ENCODE measurements around the gene SPOUT1.
A peak's percentile ranks its signal among the peaks of the same experiment; 100 is the strongest.

The SPOUT1 gene

DNA sequence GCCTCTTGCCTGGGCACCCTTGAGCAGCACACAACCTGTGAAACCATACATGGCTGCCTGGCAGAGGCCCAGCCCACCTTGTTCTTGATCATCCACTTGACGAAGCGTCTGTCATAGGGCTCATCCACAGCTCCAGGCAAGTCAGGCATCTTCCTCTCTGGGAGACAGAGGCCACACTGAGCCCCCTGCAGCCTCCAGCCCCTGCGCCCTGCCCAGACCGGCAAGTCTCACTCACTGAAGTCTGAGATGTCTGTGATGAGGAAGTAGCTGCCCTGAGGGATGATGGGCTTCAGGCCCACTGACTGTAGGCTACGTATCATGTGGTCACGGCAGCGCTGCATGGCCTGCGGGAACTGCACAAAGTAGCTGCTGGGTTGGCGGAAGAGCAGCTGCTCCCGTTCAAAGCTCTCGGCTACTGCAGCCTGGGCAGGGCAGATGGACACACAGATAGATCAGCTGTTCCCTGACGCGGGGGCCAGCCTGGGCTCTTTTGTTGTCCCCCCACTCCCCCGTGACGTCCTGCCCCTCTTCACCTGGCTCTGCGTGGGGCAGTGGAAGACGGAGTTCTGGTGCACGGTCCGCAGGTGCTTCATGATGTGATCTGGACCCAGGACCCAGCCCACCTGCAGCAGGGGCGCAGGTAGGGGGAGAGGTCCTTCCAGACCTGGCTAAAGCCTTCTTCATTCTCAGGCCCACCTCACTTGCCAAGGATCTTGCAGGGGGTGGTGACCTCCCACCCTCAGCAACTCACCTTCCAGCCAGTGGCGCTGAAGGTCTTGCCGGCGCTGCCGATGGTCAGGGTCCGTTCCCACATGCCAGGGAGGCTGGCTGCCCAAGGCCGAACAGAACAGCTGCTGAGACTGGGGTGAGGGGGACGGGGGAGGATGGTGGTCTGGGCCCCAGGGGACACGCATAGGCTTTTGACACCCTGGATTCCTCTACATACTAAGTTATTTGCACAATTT lies 5.9 kb upstream of the SPOUT1 start:
- no peak for DNase-seq

DNA sequence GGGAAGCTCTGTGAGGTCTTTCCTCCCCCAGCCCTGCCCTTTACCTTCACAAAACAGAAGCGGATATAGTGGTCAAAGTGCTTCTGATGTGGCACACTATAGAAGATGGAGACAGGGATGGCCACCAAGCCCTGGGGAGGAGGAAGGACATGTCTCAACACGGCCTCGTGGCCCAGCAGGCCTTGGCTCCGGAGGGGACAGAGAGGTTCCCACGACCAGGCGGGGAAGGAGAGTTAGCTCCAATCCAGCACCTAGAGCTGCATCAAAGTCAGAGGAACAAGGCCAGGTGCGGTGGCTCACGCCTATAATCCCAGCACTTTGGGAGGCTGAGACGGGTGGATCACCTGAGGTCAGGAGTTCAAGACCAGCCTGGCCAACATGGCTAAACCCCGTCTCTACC lies 4.1 kb upstream of the SPOUT1 start:
- DNase-seq: no peak

DNA sequence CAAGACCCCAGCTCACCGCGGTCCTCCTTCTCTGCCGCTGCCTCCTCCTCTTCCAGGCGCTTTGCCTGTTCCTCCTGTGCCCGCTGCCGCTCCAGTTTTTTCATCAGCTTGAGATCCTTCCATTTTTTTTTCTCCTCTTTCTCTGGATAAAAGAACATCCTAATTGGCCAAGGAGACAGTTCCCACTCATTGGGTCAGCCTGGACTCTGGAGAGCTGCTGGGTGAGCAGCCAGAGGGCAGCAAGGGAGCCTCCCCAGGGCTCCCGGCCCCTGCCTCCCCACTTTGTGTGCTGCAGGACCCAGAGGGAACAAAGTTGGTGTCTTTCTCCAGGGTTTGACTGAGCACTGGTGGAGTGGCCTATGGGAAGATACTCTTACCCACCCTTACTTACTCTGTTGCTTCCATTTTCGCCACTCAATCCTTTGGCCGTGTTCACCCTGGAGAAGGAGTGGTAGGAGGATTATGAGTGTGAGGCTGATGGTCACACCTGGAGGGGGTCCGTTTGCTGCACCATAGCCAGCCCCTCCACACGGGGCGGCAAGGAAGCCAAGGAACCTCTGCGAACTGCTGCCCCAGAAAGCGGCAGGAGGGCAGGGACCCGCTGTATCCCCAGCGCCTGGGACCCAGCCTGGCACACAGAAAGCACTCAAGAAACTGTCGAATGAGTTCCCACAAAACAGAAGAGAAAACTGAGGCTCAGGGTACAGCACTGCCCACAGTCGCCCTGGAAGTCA lies 708 bp downstream of the SPOUT1 start:
- no peak for DNase-seq

DNA sequence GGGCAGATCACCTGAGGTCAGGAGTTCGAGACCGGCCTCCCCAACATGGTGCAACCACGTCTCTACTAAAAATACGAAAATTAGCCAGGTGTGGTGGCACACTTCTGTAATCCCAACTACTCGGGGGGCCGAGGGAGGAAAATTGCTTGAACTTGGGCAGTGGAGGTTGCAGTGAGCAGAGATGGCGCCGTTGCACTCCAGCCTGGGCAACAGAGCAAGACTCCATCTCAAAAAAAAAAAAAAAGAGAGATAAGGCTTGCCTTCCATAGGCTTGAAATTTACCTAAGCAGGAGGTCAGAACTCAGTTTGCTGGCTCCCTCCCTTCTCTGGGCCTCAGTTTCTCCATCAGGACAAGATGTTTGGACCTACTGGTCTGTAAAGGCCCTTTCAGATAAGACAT lies 1.3 kb downstream of the SPOUT1 start:
- DNase-seq: no peak

DNA sequence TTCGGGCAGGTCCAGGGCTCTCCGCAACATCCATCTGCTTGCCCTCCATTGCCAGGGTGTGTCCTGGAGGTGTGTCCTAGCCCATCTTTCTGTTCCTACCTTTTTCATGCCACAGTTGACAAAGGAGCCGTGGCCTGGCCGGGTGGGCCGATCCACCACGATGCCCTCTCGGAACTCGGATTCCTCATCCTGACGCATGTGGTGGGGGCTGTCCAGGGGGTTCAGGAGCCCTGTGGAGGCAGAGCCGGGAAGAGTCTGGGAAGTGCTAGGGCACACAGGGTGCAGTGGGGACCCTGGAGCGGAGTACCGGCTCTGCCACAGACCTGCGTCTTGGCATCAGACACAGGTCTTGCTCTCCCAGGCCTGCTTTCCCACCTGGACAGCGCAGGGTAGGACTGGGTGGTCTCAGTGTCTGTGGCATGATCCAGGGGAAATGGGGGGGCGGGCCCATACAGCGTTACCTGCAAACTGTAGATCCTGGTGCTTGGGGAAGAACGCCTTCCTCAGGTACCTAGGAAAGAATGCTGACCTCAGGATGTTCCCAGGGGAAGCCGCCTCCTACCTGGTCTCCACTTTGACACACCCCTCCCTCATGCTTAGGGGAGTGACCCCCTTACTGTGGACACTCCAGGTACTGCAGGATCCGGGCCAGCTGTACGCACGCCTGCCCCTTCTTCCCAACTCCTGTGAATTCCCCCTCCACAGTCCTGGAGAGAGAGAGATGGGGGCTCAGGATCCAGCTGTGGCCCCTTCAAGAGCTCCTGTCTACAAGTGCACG lies 3.5 kb downstream of the SPOUT1 start:
- no peak for DNase-seq

DNA sequence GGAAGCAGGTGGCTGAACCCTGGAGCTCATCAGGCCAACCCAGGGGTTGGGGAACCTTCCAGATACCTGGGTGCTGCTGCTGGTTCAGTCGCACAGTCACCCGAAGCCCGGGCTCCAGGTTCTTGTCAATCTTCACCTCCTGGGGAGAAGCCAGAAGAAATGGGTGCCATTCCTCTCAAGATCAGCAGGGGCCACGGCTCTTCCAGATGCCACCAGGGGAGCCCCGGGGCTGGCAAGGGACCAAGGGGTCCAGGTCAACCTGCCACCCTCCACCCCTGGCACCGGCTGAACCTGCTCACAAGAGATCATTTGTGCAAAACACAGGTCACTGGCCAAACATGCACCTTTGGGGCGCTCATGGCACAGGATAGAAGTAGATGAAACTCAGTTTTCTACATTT lies 4.7 kb downstream of the SPOUT1 start:
- DNase-seq: no peak

DNA sequence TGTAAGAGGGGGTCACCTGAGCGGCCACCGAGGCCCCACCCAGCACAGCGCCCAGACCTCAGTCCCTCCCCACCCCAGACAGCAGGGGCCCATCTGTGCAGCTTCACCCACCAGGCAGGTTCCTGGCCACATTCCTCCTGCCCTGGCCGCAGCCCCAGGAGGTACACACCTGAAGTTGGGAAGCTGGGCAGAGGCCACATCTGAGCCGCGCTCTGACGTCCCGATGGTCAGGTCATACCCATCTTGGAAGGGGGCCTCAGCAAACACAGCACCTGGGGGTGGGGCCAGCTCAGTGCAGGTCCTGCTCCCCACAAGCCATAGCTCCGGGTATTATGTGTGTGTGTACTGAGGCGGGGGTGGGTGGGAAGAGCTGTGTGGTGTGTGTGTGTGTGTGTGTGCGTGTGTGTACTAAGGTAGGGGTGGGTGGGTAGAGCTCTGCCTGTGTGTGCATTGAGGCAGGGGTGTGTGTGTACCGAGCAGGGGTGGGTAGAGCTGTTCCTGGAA lies 5.6 kb downstream of the SPOUT1 start:
- DNase-seq: no peak

DNA sequence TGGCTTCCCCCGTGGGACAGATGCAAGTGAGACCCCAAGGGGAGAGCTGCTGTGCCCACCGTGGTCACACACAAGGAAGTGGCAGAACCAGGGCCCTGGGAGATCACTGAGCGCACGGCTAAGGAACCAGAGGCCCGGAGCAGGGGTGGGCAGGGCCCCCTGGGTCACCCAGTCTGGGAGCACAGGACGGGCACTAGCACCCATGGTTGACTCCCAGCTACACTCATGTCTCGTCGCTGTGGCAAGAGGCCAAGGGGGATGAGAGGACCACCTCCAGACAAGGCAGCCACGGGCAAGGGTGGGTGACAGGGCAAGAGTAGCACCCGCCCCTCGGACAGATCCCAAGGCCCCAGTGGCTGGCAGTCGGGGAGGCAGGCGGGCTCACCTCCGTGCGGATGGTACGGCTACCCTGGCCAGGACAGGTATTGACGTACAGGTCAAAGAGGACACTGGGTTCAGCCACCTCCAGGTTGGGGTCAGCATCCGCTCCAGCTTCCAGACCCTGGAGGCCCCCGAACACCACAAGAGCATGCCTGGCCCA lies 6.2 kb downstream of the SPOUT1 start:
- no peak for DNase-seq

DNA sequence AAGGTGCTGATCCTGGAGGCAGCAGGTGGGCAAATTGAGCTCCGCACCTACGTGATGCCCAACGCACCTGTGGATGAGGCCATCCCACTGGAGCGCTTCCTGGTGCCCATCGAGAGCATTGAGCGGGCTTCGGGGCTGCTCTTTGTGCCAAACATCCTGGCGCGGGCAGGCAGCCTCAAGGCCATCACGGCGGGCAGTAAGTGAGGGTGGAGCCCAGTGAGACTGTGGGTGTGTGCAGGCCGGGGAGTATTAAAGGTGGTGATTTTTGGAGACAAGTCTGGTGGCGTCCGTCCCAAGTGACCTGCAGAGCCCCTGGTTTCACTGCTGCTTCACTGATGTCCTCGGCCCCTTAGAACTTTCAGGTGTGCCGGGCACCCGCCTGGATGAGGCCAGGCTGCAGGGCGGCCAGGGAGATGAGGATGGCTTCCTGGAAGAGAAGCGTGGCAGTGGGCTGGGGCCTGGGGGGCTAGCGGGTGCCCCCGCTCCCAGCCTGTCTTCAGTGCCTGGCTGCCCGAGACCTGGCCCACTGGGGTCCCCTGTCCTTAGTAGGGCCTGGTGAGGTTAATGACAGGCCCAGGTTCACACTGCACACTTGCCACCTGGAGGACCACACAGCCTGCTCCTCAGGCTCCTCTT lies 7.1 kb downstream of the SPOUT1 start:
- no peak for DNase-seq

DNA sequence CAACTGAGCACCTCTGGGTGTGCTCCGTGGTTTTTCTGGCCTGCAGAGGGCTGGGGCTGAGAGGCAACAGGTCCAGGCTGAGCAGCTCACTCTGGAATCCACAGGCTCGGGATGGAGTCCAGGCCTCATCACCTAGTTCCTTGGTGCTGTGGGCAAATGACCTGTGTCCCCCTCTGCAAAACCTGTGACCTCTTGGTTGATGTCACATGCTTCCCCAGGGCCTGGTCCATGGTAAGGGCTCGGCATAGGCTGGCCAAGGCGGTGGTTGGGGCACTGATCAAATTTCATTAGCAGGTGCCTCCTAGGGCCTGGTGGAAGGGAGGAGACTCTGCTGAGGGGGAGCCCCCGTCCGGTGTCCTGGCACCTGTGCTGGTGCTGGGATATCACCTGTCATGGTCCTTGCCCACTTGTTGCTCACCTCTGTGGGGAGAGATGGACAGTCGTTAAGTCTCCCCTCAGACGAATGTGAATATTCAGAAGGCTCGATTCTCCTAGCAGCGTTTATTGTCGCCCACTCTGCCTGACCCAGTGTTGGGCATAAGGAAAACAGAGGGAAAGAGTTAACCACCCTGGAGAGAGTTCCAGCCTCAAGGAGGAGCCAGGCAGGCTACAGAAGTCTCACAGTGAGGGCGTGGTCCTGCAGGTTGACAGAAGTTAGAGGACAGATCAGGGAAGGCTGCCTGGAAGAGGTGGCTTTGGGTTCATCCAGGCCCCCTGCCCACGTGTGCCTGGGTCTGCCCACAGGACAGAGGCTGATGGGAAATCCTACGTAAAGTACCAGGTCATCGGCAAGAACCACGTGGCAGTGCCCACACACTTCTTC lies 7.8 kb downstream of the SPOUT1 start:
- DNase-seq: no peak

DNA sequence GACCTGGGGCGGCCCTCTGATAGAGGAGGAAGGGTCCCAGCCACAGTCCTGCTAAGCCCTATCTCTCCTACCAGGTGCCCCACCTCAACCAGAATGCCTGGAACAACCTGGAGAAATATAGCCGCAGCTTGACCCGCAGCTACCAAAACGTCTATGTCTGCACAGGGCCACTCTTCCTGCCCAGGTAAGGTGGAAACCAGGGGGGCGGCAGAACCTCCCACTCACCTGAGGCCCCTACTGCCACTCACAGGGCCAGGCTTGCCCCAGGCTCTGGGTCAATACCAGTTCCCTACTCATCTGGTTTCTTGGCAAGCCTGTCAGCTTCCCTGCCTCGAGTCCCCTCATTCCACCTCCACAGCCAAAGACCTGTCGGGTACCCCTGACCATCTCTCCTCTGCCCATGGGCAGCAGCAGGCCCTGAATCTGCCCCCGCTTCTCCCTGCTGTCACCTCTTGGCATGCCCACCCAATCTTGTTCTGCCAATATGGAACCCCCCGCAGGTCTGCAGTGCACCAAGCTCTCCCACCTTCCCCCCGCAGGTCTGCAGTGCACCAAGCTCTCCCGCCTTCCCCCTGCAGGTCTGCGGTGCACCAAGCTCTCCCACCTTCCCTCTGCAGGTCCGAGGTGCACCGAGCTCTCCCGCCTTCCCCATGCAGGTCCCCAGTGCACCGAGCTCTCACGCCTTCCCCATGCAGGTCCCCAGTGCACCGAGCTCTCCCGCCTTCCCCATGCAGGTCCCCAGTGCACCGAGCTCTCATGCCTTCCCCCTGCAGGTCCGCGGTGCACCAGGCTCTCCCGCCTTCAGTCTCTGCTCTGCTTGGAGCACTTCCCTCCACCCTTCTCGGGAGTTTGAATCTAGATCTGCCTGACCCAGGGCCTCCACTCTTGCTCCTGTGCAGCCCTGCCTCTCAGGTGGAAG lies 8.7 kb downstream of the SPOUT1 start:
- DNase-seq: no peak

DNA sequence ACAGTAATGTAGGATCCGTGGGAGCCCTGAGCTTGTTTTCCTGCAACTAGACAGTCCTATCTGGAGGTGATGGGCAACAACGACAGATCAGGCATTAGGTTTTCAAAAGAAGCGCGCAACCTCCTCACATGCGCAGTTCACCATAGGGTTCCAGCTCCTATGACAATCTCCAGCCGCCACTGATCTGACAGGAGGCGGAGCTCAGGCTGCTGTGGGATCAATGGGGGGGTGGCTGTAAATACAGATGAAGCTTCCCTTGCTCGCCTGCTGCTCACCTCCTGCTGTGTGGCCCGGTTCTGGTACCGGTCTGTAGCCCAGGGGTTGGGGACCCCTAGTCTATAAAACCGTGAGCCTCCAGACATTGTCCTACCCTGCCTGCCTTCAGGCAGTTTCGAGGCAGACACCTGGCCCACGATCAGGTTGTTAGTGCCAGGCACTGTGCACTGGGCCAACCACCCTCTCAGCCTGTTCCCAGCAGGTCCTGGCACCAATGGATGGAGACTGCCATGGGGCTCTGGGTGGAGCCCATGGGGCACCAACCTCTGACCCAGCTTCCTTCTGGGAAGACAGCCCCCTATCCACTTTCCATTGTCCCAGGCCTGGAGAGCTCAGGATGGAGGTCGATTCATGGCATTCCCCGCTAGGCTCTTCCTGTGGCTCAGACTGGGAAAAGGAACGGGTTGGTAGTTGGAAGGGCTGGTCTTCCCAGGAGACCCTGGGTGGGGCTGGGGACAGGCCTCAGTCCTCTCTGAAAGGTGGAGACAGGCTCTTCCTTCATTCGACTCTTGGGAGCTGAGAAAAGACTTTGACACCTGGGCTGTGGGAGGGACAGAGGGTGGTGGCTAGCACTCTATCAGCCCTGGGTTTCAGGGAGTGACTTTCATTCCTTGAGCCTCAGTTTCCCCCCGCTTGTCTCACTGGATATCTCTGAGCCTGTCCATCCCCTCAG lies 9.6 kb downstream of the SPOUT1 start:
- DNase-seq: no peak

DNA sequence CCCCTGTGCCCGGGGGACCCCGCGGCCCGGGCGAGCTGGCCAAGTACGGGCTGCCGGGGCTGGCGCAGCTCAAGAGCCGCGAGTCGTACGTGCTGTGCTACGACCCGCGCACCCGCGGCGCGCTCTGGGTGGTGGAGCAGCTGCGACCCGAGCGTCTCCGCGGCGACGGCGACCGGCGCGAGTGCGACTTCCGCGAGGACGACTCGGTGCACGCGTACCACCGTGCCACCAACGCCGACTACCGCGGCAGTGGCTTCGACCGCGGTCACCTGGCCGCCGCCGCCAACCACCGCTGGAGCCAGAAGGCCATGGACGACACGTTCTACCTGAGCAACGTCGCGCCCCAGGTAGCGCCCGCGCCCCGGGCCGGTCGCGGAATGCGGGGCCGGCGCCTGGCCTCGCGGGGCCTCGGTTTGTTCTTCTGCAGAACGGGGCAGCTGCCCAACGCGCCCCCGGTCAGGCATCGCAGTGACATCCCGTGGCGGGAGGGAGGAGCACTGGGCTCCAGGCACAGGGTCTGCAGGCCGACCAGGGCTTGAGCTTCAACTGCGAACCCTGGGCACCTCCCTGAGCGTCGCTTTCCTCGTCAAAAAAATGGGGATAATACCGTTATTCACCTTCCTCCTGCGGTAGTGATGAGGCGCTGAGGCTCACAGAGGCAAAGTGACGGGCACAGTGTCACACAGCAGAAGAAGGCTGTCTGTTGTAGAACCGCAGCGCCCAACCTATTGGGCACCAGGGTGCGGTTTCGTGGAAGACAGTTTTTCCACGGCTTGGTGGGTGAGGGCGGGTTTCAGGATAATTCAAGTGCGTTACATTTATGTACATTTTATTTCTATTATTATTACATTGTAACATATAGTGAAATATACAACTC lies 10.5 kb downstream of the SPOUT1 start:
- DNase-seq: no peak

DNA sequence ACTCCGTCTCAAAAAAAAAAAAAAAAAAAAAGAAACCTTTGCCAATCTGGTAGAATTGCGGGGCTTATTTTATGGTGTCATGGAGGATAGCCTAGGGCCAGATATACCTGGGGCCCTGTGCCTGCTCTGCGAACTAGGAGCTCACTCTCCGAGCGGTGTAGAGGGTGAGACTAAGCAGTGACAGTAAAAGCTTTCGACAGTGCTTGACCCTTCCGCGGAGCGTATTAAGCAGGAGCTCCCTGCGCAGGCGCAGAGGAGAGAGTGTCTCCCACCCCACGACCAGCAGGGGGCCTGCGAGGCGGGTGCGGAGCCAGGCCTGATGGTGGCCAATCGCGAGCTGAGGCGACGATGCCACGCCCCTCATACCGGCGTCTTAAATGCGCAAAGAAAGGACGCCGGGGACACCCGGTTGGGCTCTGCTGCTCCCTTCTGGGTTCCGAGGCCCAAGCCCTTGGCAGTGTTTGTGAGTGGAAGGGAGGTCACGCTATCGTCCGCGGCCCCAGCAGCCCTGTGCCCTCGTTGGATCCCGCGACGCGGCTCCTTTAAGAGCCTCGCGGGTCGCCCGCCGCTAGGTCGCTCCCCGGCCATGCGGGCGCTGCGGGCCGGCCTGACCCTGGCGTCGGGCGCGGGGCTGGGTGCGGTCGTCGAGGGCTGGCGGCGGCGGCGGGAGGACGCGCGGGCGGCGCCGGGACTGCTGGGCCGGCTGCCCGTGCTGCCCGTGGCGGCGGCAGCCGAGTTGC lies 11.3 kb downstream of the SPOUT1 start, which contains the start of gene ENDOG:
TSS of gene ENDOG (plus strand) at position 402 of the 740 bp plus-strand sequence. CDS start at position 587, 185 bp downstream.
- peak; percentile 78 for DNase-seq

DNA sequence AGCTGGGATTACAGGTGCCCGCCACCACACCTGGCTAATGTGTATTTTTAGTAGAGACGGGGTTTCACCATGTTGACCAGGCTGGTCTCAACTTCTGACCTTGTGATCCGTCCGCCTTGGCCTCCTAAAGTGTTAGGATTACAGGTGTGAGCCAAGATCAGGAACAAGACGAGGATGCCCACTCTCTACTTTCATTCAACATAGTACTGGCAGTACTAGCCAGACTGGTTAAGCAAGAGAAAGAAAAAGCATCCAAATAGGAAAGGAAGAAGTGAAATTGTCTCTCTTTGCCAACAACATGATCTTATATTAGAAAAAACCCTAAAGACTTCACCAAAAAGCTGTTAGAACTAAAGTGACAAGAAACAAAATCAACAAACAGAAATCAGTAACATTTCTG lies 18.7 kb downstream of the SPOUT1 start:
- no peak for DNase-seq

DNA sequence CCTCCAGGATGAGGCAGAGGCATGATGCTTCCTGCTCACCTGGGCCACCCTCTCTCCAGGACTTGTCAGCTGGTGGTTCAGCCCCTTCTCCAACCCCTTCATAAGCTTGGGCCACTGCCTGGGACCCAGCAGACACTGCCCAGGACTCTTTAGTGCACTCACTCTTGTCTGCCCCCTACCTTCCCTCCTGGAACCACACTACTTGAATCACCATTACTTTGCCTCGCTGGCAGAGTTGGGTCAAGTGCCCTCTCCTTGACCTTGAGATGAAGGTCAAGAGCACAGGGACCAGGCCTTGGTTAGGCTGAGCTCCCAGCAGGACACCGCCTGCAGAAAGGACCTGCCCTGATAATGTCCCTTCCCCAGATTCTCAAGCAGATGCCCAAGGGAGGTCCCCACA lies 19.8 kb downstream of the SPOUT1 start:
- no peak for DNase-seq

DNA sequence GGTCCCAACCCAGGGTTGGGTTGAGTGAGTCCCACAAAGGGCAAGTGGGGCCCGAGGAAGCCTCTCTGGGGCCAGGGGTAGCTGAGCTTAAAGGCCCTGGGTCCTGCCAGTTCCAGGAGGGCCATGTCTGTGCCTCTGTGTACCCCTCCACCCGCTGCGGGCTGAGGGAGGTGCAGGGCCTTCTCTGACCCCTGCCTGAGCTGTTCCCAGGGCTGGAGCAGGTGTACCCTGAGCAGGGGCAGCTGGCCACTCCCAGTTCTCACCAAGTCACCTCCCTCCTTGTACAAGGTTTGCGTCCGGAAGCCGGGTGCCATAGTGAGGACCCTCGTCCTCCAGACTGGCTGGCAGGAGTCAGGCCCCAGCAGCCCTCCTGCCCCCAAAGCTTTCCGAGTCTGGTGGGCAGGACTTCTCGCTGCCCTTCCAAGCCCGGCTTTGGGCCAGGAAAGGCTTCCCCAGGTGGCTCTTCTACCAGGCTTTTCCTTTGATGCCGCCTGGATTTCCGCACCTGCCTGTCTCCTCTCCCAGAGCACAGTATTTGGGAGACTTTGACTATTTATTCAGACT lies 20.5 kb downstream of the SPOUT1 start:
- no peak for DNase-seq

Data from NCI-H446 treated with DMSO at 0.1 percent for 48 hours (cell line).